HG03066 (cell line): ENCODE data around the gene CHST15.

Experiments used
- ATAC-seq: cut with Tn5 transposase; IDR thresholded peaks from one replicate; pipeline ENCODE4 v1.9.1; 2021; ENCODE audit warnings: low read depth; ENCODE audit not compliant: unreplicated experiment

Gene CHST15, protein sequence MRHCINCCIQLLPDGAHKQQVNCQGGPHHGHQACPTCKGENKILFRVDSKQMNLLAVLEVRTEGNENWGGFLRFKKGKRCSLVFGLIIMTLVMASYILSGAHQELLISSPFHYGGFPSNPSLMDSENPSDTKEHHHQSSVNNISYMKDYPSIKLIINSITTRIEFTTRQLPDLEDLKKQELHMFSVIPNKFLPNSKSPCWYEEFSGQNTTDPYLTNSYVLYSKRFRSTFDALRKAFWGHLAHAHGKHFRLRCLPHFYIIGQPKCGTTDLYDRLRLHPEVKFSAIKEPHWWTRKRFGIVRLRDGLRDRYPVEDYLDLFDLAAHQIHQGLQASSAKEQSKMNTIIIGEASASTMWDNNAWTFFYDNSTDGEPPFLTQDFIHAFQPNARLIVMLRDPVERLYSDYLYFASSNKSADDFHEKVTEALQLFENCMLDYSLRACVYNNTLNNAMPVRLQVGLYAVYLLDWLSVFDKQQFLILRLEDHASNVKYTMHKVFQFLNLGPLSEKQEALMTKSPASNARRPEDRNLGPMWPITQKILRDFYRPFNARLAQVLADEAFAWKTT

DNA sequence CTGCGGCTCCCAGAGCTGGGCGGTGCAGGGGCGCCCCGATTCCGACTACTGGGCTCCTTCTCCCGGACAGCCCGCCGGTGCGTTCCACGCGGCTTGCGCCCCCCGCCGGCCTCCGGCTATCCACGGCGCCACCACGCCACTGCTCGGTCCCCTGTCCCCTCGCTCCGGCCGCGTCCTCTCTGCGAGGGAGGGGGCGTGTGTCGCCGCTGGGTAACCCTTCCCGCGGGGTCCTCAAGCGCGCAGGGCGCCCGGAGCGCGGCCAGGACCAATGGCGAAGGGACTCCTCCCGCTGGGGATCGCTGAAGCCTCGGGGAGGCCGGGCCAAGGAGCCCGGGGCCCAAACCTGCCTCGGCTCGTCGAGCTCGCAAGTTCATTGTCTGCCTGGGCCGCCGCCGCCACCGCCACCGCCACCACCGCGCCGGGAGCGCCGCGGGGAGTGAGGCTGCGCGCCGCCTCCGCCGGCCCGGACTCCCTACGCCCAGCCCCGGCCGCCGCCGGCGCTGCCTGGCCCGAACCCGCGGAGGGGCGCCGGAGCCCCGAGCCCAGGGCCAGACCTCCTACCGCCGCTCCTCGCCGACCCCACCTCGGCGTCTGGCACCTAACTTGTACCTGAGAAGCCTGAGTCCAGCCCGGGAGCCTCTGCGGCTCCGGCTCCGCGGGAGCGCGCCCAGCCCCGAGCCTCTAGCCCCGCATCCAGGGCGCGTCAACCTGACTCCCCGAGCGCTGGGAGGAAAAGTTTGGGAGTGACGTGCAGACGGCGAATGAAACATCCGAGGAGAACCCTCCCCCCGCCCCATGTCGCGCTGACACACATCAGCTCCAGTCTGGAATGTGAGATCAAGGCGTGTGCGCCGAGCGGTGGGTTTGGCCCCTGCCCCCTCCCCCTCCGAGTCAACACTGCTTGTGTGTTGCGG, at the start of gene CHST15:
Gene CHST15, minus strand, starts transcription at position 739 of the 914 bp plus-strand sequence. CDS start 47,386 bp downstream, outside the sequence.
- no peak for ATAC-seq

DNA sequence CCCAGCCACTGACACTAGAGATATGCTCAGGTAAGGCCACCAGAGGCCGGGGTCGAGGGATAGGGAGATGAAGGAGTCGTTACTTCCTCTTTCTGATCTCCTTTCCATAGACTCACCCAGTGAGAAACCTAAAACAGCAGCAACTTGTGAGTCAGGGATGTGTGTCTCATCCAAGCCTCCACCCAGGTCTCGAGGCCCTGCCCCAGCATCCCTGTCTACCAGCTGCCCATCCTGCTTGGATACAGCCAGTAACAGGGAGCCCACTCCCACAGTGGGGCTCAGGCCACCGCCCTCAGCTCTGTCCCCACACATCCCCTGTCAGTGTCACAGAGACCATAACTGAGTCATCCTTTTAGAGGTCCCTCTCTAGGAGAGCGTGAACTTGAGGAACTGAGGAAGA, 49.6 kb upstream of the CHST15 start:
- ATAC-seq, result no peak

DNA sequence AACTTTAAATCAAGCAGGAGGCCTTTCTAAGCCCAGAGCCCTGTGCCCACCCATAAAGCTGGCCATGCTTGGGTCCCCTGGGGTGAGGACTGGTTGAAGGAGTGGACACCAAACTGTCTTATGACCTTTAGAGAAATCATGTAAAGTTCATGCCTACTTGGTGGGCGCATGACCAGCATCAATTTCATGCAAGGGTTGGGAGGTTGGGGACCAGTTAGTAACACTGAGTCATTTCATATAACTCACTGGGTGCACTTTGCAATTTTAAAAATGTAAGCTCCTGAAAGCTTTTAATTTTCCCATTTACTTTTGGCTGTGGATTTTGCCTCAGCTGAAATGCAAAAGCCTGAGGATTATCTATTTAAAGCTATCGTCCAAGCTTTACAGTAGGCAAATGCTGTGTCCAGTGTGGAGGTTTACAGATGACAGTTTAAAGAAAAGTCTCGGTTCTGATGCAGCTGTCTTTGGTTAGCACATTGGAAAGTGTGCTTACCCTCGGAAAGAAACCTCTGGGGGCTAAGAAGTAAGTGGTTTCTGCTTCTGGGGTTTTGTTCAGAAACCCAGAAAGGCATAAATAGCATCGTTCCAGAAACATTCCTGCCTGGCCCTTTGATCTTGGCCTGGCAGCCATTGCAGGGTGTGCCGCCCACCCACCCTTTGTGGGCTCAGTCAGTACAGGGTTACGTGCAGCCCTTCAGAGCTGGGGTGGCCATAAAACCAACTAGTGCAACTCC, 48.8 kb upstream of the CHST15 start:
- ATAC-seq, result no peak

DNA sequence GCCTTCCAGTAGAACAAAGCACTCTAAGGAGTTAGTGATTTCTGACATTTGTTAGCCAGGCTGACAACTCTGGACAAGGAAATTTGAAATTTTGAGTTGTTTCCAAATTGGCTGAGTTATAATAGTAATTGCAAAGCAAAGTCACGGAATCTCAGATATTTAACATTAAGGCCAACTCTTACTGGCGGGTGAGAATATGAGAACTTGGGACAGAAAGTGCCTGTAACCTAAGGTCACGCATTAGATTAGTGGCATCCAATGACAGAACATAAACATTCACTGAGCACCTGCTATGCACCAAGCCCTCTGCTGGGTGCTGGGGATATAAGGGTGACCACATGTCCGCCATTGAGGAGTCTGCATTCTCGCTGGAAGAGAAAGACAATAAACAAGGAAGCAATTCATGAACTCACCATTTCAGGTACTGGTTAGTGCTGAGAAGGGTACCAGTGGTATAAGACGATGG, 45.5 kb upstream of the CHST15 start:
- no peak for ATAC-seq

DNA sequence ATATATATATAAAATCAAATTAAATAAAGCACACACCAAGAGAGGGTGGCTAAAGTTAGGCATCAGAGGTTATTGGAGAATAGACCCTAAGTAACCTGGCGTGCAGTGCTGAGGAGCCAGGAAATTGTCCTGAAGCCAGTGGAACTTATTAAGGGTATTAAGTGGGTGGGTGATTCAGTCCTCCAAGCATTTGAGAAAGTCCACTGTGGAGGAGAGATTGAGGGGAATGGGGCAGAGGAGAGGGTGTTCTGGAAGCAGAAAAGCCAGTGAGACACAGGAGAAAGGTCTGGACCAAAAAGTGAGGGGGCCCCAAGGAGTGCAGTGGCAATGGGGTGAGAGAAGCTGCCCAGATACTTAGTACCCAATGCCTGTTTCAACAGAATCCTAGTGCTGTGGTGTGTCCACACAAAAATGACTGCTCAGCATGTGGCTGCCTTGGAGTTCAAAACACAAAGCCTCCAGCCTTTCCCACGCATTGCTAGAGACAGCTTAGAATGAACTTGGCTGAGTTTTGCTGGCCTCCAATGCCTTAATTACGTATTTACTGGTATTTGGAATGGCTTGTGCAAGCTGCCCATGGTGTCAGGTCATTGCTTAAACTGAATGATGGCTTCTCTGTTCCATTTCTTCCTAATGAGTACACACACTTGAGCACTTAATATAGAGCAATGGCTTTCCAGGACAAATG, 44.9 kb upstream of the CHST15 start:
- no peak for ATAC-seq

DNA sequence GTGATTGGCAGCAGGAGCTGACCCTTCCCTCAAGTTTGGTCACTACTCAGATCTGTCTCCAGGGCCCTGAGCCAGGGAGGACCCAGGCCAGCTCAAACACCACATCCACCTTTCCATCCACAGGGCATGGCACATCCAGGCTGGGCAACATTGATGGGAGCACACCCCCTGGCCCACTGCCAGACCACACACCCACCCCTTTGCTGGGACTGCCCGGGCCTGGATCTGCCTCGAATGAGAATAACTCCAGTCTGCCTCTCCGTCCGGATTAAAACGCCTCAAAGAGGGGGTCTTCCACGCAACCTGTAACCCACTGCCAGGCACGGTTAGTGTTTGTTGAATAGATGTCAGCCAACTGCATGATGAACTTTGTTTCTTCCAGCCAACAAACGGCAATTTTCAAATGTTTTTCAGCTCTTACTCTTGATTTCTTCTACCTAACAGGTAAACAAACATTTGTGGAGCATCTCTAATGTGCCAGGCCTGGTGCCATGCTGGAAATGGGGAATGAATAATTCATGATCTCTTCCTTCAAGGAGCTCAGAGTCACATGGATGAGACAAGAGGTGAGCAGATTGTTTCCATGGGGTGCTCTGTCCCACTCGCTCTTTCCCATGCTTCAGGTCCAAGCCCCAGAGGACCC, 41.0 kb upstream of the CHST15 start:
- no peak for ATAC-seq

DNA sequence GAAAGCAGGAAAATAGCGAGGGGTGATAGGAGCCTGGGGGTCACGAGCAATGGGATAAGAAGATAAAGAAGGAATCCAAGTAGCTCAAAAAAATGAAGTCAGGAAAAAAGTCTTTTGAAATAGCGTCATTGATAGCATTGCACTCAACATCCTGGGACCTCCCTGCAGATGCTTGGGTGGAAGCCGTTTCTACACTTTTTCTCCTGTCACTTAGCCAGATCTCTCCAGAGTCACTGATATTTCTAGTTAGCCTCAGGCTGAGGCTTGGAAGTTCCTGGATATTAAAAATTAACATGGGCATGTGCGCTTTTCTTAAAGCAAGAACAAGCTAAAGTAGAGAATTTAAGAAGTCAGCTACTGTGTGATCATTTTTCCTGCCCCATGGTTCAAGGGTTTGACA, 39.5 kb upstream of the CHST15 start:
- ATAC-seq, result no peak

DNA sequence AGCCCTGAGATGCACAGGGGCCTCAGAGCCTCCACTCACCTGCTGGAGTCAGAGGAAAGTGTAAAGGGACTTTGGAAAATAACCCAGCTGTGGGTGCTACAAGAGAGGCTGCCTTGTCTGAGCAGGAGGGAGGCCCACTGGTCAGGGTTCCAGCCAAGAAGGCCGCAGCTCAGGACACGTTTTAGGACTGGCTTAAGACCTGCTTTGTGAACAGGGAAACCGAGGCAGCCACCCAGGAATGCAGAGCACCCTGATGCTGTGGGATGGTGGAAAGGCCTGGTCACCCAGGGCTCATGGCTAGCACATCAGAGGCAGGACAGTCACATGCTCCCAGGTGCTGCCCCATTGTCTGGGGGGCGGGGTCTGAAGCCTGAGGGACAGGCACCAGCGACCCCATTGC, 38.9 kb upstream of the CHST15 start:
- ATAC-seq, result no peak

DNA sequence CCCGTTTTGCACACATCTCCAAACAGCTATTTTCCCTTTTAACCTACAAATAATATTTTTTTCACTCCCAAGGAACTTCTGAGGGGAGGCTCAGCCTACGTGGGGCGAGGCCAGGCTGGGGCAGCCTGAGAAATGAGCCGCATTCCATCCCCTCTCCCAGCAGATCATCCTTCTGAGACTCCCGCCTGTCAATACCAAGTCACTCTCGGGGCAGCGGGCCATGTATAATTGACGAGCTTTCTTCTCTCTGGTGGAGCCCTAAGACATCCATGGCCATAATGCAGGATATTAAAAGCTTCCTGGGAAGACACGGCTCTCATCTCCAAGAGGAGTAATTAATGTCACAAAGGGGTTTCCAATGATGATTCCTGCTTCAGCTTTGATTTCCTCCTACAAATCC, 37.8 kb upstream of the CHST15 start:
- ATAC-seq, result no peak

DNA sequence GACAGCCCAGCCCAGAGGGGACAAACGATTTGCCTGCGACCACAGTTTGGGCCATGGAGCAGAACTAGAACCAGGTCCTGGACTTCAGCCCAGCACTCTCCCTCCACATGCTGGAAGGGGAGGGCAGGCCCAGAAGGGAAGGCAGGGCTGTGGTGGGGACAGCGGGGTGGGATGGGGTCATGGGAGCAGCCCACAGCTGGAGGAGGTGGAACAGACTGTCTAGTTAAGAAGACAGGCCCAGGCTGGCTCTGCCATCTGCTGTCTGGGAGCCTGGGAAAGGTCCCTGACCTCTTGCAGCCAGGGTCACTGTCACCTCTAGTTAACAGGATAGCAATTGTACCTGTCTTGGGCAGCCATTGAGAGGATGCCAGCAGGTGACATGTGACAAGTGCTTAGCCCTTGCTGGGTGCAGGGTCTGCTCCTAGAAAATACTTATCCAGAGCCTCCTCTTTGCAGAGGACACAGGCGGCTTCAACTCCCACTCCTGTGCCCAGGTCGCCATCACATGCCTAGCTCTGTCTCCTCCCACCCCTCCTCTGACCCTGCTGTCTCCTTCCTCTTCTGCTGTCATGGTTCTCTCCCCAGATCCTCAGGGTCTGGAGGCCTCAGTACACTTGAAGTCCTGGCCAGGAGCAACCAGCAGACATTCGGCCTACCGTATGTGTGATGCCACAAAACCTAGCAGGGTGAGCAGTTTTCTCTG, 37.0 kb upstream of the CHST15 start:
- ATAC-seq, result no peak

DNA sequence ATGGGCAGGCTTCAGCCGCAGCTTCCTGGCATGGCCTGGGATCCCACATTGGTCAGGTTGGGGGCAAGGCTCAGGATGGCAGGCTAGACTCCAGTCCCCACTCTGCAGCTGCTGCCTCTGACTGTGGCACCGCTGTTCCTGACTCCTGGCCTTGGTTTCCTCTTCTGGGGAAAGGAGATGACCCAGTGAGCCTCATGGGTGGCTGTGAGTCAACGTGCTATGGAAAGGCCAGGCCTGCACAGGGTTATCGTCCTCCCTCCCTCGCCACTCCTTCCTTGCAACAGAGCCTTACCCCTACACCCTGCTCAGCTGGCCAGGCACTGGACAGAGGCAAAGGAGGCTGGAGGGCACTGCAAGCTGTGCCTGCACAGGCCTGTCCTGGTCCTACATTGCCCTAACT, 36.1 kb upstream of the CHST15 start:
- ATAC-seq, result no peak

DNA sequence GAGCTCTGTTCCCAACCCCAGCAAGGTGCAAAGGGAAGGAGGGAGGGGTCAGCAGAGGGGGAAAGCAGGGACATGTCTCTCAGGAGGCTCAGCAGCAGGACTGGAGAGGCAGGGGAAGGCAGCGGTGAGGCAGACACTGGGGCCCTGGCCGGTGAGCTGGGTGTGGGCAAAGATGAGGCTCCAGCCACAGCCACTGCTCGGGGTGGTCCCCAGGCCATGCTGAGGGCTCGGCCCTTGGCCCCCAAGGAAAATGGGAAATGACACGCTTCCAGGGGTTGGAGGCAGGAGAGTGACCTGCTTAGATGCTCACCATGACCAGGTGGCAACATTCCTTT, 35.4 kb upstream of the CHST15 start:
- no peak for ATAC-seq

DNA sequence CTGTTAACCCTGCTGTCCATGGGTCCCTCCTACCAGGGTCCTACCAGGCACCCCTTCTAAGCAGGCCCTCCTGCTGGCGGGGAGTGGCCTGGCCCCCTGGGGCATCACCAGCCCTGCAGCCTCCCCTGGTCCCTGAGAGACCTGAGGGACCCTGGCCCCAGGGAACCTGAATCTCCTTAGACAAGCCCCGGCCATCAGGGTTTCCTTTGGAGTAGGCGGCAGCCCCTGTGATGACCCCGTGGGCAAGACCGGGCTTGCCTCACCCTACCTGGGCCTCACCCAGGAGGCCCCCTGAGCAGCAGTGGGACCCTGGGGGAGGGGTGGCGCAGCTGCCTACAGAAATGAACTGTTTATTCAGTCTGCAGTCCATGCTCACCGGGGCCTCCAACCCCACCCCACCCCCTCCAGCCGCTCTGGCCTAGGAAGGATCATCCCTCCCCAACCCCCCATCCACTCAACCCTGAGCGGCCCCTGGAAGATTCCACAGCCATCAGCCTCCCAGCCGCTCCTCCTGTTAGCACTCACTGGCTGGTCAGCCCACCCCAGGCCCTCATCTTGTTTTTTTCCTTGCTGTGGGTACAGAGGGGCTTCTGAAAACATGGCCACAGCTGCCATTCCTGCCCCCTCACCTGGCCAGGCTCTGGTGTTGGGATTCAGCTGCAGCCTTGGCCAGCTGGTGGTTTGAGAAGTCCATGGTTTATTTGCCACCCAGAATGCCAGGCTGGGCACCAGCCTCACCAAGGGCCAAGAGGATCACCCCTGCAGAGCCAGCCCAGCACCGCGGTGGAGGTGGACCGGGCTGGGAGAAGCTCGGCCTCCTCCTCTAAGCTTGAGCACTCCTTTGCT, 34.8 kb upstream of the CHST15 start:
- ATAC-seq, result no peak

DNA sequence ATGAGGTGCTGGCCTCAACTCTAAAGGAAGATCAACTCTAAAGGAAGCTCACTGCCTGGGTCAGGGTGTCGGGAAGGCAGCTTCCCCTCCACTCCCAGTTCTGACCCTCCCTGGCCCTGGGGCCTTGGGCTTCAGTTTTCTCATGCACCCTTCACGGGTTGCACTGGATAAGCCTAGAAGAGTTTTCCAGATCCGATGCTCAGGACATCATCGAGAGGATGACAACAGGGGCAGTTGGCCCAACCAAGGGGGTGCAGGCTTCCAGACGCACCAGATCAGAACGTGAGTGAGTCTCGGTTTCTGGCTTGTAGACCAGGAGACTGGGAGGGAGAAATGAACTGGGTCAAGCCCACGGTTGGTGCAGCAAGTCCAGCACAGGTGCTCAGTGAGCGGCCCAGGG, 34.2 kb upstream of the CHST15 start:
- no peak for ATAC-seq

DNA sequence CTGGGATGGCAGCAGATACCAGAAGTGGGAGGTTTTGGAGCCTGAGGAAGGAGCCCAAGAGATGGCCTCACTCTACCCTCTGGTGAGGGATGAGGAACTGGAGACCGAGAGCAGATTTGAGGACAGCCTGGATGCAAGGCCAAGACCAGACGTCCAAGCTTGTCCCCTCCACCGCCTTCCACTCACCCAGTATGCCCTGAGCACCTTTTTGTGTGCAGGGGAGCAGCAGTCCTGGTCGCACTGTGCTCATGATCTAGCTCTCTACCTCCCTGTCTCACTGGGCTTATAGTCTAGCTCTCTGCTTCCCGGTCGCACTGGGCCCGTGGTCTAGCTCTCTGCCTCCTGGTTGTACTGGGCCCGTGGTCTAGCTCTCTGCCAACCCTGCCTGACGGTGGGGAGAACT, 33.6 kb upstream of the CHST15 start:
- ATAC-seq, result no peak

DNA sequence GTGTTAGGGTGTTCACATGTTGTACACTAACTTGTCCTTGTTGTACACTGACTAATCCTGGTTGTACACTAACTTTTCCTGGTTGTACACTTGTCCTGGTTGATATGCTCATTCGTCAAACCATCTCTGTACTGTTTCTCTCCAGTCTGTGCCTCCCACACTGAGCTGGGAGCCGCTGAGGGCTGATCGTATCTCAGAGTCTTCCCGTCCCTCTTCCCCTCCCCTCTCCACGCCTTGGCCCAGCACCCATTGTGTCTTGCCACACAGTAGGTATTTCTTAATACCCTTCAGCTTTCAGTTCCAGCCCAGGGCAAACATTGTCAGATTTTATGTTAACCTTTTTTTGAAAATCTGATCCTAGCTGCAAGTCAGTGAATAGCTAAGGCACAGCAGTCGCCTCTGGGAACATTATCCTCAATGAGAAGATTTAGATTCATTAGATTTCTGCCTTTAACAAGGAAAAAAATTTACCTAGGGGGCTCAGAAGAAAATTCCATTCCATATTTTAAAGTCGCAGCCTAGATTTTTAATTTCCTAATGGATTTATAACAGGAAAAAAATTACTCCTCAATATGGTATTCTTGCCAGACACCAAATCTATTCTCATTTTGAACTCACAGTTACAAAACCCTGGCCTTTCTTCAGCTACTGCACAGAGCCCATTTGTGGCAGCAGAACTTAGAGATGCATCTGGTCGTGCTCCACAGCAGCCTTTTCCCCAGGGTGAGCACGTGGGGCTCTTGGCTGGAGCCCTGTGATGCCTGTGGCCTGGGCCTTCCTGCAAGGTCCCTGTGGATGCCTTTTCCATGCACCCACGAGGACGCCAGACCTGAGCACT, 33.0 kb upstream of the CHST15 start:
- ATAC-seq, result no peak
